ENCODE results near the gene SLC26A4. TPM values are rescaled to one million over a fixed set of nuclear protein-coding genes. Genes with fewer than 3 reads are reported as not detected.

Gene SLC26A4
- under 0.01 and 0.32 TPM in 2 replicates for total RNA-seq

- peak within 1 kb of the TSS; percentile 49 for H3K4me3 ChIP-seq (ENCODE audit: low read depth, low read length)
- TF ChIP-seq, protein P1, sequence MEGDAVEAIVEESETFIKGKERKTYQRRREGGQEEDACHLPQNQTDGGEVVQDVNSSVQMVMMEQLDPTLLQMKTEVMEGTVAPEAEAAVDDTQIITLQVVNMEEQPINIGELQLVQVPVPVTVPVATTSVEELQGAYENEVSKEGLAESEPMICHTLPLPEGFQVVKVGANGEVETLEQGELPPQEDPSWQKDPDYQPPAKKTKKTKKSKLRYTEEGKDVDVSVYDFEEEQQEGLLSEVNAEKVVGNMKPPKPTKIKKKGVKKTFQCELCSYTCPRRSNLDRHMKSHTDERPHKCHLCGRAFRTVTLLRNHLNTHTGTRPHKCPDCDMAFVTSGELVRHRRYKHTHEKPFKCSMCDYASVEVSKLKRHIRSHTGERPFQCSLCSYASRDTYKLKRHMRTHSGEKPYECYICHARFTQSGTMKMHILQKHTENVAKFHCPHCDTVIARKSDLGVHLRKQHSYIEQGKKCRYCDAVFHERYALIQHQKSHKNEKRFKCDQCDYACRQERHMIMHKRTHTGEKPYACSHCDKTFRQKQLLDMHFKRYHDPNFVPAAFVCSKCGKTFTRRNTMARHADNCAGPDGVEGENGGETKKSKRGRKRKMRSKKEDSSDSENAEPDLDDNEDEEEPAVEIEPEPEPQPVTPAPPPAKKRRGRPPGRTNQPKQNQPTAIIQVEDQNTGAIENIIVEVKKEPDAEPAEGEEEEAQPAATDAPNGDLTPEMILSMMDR (IDR thresholded peaks at IDR 0.05; ENCODE audit: insufficient read depth, low read depth, low read length) = no peak
- no peak for DNase-seq (ENCODE audit: low read depth)
Observed at GRCh38 chr7:107660381-107661080, at the start of gene SLC26A4. SLC26A4 (plus strand) TSS chr7:107660828; CDS start chr7:107661642, 814 bp downstream.

- H3K4me3 ChIP-seq (ENCODE audit: low read depth, low read length) = no peak overlapping the region
- DNase-seq (ENCODE audit: low read depth) = no peak
- TF ChIP-seq, protein P1 (IDR thresholded peaks at IDR 0.05; ENCODE audit: insufficient read depth, low read depth, low read length) = no peak
Observed at GRCh38 chr7:107613439-107613838, 47.2 kb upstream of the SLC26A4 start.

DNA sequence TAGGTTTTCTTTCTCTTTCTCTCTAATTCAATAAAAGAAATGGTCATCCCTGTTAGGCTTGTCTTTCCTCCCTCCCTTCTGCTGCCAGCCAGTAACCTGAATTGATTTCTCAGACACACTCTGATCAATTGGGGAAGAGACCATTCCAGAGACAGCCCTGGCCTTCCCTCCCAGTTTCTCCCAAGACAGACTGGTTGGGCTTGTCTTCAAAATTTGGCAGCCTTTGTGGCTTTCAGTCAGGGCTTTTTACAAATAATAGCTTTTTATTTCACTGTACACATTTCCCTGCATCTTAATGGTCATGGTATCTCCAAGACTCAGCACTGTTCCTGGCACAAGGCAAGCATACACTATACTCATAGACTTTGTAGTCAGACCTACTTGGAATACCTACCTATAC is 46.7 kb upstream of the SLC26A4 start:
- no peak for DNase-seq (ENCODE audit: low read depth)

DNA sequence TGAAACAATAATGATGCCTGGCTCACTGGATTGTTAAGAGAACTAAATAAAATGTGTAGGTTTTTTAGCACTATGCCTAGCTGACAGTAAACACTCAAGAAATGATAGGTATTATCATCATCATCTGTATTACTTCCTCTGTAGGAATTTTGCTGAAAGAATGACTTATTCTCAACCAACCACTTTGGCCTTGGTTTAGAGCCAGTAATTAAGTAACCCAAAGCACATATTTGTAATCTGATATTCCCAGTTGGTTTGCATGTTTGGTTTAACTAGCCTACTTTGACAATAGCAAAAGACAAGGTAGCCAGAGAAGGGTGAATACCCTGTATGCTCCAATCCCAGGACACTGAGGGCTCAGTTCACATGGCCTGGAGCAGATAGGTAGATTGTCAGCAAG is 46.2 kb upstream of the SLC26A4 start:
- peak; percentile 55 for DNase-seq (ENCODE audit: low read depth)
- TF ChIP-seq, protein P1 (IDR thresholded peaks at IDR 0.05; ENCODE audit: insufficient read depth, low read depth, low read length) = no peak

More for the DNA sequence above, 46.7 kb upstream of the SLC26A4 start:
- H3K4me3 ChIP-seq (ENCODE audit: low read depth, low read length) = no peak overlapping the region
- TF ChIP-seq, protein P1 (IDR thresholded peaks at IDR 0.05; ENCODE audit: insufficient read depth, low read depth, low read length) = no peak

DNA sequence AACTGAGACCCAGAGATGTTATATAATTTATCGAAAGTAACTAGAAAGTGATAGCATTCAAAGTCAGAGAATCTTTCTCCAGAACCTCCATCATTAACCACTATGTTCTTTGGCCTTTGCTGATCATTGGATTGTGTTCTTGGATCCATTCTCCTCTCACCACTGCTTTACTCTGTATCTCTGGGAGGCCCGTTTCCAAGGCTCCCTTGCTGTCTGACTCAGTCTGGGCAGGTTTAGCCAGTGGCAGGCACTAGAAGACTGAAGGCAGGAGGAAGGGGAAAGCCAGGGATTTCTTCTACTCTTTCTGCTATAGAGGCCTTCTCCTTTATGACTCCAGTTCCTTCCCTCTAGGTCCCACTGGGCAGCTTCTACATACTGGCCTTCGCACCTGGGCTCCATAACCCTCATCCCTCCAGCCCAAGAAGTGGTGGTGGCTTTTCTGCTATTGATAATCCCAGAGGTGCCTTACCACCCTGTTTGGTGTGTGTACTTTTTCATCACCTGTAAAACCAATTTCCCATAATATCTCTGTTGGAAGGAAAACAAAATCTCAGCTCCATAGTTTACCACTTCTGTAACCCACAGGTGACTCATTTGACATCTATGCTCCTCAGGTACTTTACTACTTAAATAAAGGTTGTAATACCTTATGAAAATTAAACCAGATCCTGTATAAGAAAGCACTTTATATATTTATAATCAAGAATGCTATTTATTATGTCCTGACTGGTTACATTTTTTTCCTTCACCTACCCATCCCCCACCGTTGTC is 44.5 kb upstream of the SLC26A4 start:
- TF ChIP-seq, protein P1 (IDR thresholded peaks at IDR 0.05; ENCODE audit: insufficient read depth, low read depth, low read length) = no peak
- no peak for DNase-seq (ENCODE audit: low read depth)
- H3K4me3 ChIP-seq (ENCODE audit: low read depth, low read length) = no peak overlapping the region

More for the DNA sequence above, 46.2 kb upstream of the SLC26A4 start:
- no peak overlapping the region for H3K4me3 ChIP-seq (ENCODE audit: low read depth, low read length)

- TF ChIP-seq, protein P1 (IDR thresholded peaks at IDR 0.05; ENCODE audit: insufficient read depth, low read depth, low read length) = no peak
- no peak overlapping the region for H3K4me3 ChIP-seq (ENCODE audit: low read depth, low read length)
Observed at GRCh38 chr7:107622429-107622828, 38.2 kb upstream of the SLC26A4 start.

More at GRCh38 chr7:107622429-107622828, 38.2 kb upstream of the SLC26A4 start:
- peak; percentile 88 for DNase-seq (ENCODE audit: low read depth)

All from fibroblast of villous mesenchyme (primary cell).